Endodermal cell (in vitro differentiated cells): Measurements from ENCODE around the gene TIMP4. TPM values are rescaled to one million over a fixed set of nuclear protein-coding genes. Genes with fewer than 3 reads are reported as not detected.

Source experiments
- DNase-seq: peaks from one replicate; pipeline ENCODE4 v3.0.0-alpha.2; 2017
- H3K27ac ChIP-seq: 2 replicates; pipeline ENCODE4 v1.5.1; 2013; ENCODE audit warnings: mild to moderate bottlenecking, low read depth, low read length, moderate library complexity
- H3K27me3 ChIP-seq: 2 replicates; pipeline ENCODE4 v1.6.1; 2013; ENCODE audit warnings: mild to moderate bottlenecking, low read length, moderate library complexity; ENCODE audit not compliant: insufficient read depth, control insufficient read depth, poor library complexity, severe bottlenecking
- H3K36me3 ChIP-seq: 2 replicates; pipeline ENCODE4 v1.7.0; 2013; ENCODE audit warnings: mild to moderate bottlenecking, low read length, moderate library complexity; ENCODE audit not compliant: control insufficient read depth, insufficient read depth
- H3K4me1 ChIP-seq: one replicate; pipeline ENCODE4 v1.7.0; 2013; ENCODE audit warnings: low read length; ENCODE audit not compliant: control insufficient read depth, insufficient read depth
- H3K4me3 ChIP-seq: 2 replicates; pipeline ENCODE4 v1.5.1; 2013; ENCODE audit warnings: mild to moderate bottlenecking, low read length, moderate library complexity
- H3K9ac ChIP-seq: 2 replicates; pipeline ENCODE4 v1.6.1; 2013; ENCODE audit warnings: mild to moderate bottlenecking, low read length, moderate library complexity; ENCODE audit not compliant: poor library complexity, severe bottlenecking; ENCODE audit errors: extremely low read depth
- H3K9me3 ChIP-seq: 2 replicates; pipeline ENCODE4 v1.6.1; 2013; ENCODE audit warnings: mild to moderate bottlenecking, low read length, moderate library complexity; ENCODE audit not compliant: control insufficient read depth
- H3K27ac Mint-ChIP-seq: 2 replicates; pipeline ENCODE4 v1.8.0; 2020; ENCODE audit warnings: mixed read lengths
- H3K27me3 Mint-ChIP-seq: 2 replicates; pipeline ENCODE4 v1.8.0; 2021; ENCODE audit warnings: mild to moderate bottlenecking, mixed read lengths; ENCODE audit not compliant: insufficient read depth
- H3K36me3 Mint-ChIP-seq: 2 replicates; pipeline ENCODE4 v1.8.0; 2020; ENCODE audit warnings: low read depth, mixed read lengths
- H3K4me1 Mint-ChIP-seq: 2 replicates; pipeline ENCODE4 v1.8.0; 2020; ENCODE audit warnings: mixed read lengths
- H3K4me3 Mint-ChIP-seq: 2 replicates; pipeline ENCODE4 v1.8.0; 2020; ENCODE audit warnings: mild to moderate bottlenecking, moderate library complexity, mixed read lengths
- H3K9me3 Mint-ChIP-seq: 2 replicates; pipeline ENCODE4 v1.8.0; 2020; ENCODE audit warnings: mild to moderate bottlenecking, mixed read lengths
- CTCF ChIP-seq: fragments of 200-600 bp; sonication (generic); conservative IDR thresholded peaks from 2 replicates; pipeline ENCODE4 v1.5.0; 2021; ENCODE audit warnings: antibody characterized with exemption, mild to moderate bottlenecking
- whole genome bisulfite sequencing, 2 experiments: methylation state at CpG; one replicate each; pipeline versions ENCODE4 v1.1.5 to v1.1.7; 2013; ENCODE audit warnings: missing lambda C conversion rate in 2 of 2, mixed read lengths in 1 of 2; ENCODE audit not compliant: insufficient coverage in 1 of 2, insufficient read length in 1 of 2; 5-methylcytosine and 5-hydroxymethylcytosine counted together
- long read RNA-seq, 4 experiments: library from polyadenylated mRNA in 2 of 4; library from RNA in 1 of 4; library from capped mRNA in 1 of 4; stranded (forward) in 3 of 4; unstranded in 1 of 4; transcript quantifications; one replicate each; pipeline ENCODE4 v2.0.0, GENCODE V29; 2020 to 2021; ENCODE audit warnings: inconsistent platforms in 1 of 4
- polyA plus RNA-seq, 2 experiments: library from polyadenylated mRNA; stranded (reverse); fragments of 50-300 nt; gene quantifications; one replicate each; pipeline ENCODE4 v1.2.3, GENCODE V29; 2013
- total RNA-seq, 2 donors: library from RNA; stranded (reverse); fragmentation: NEBNext Ultra II Directional in 1 of 2; extraction: Animal tissue kit (Norgen Biotek cat#: 25700) in 1 of 2; gene quantifications; 2 replicates in 1 of 2; 3 replicates in 1 of 2; pipeline ENCODE4 v1.2.1, GENCODE V29; 2021

Gene TIMP4
- 1 to 10 TPM in 1 of 2 donors, not detected in 1; 4.4 TPM for total RNA-seq
- 2.7 TPM for polyA plus RNA-seq (2013, experiment 1 of 2)
- 2.9 TPM for polyA plus RNA-seq (2013, experiment 2 of 2)
- long read RNA-seq, experiment 1, partial matches to known transcripts: 0 of 1 reads
- long read RNA-seq, experiment 1, other reads (novel, unspliced or antisense): 1 of 1 reads
- long read RNA-seq, experiment 2: 0 reads
- long read RNA-seq, experiment 3, transcript TIMP4-201 (5 exons, 1,650 nt): major isoform, 26 of 29 reads
- long read RNA-seq, experiment 3, partial matches to known transcripts: 0 of 29 reads
- long read RNA-seq, experiment 3, other reads (novel, unspliced or antisense): 3 of 29 reads
- long read RNA-seq, experiment 4: 0 reads

GRCh38 chr3:12158387-12159226 lies at the start of gene TIMP4:
TSS of gene TIMP4 (minus strand) at chr3:12158912. CDS start at chr3:12158840, 72 bp downstream.
- peak; percentile 81 for DNase-seq
- no peak for TF ChIP-seq CTCF
- peaks cover 12% of the 10 kb centered on the region for H3K4me1 Mint-ChIP-seq
- 18 to 22% methylated on average over 14 to 34 of the region's 34 CpGs for WGBS, 2 experiments
- Histone ChIP-seq H3K4me1 (peaks cover 5% of the 10 kb centered on the region), H3K9me3 (no peaks in the 10 kb centered on the region), H3K9ac (no peak within 1 kb of the TSS), H3K4me3 (peak within 1 kb of the TSS; percentile 64), H3K27me3 (no peaks in the 10 kb centered on the region), H3K36me3 (no peaks in the 10 kb centered on the region), H3K27ac (peak within 1 kb of the TSS; percentile 79)
- H3K27me3 Mint-ChIP-seq: no peaks in the 10 kb centered on the region
- peaks cover 2% of the 10 kb centered on the region for H3K36me3 Mint-ChIP-seq
- H3K27ac Mint-ChIP-seq: peak within 1 kb of the TSS; percentile 76
- H3K4me3 Mint-ChIP-seq: peak within 1 kb of the TSS; percentile 47
- H3K9me3 Mint-ChIP-seq: no peaks in the 10 kb centered on the region

DNA sequence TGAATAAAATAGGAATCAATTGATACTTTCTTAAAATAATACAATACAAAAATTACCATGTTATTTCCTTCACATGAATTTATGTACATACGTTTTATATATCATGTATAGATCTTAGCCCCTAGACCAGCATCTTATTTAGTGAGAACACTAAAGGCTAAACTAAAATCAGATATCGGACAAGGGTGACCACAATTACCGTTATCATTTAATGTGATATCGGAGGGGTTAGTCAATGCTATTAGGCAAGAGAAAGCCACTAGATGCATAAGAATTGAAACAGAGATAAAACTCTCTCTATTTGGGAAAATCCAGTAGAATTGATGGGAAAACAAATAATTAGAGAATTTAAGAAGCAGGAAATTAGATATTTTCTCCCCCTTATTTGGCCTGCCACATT lies 46.5 kb upstream of the TIMP4 start:
- Mint-ChIP-seq H3K4me1 (no peaks in the 10 kb centered on the region), H3K36me3 (no peaks in the 10 kb centered on the region), H3K27ac (no peak overlapping the region), H3K9me3 (peaks cover 5% of the 10 kb centered on the region), H3K4me3 (no peak overlapping the region), H3K27me3 (no peaks in the 10 kb centered on the region)
- Histone ChIP-seq H3K27me3 (no peaks in the 10 kb centered on the region), H3K36me3 (no peaks in the 10 kb centered on the region), H3K4me3 (no peak overlapping the region), H3K9ac (no peak overlapping the region), H3K27ac (no peak overlapping the region), H3K9me3 (no peaks in the 10 kb centered on the region), H3K4me1 (no peaks in the 10 kb centered on the region)
- DNase-seq: no peak
- no peak for TF ChIP-seq CTCF
- WGBS, 2 experiments: 97 to 100% methylated on average over 2 to 4 of the region's 4 CpGs

DNA sequence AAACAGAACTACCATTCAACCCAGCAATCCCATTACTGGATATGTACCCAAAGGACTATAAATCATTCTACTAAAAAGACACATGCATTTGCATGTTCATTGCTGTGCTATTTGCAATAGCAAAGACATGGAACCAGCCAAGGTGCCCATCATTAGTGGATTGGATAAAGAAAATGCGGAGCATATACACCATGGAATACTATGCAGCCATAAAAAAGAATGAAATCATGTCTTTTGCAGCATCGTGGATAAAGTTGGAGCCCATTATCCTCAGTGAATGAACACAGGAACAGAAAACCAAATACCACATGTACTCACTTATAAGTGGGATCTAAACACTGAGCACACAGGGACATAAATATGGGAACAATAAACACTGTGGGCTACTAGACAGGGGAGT lies 43.1 kb upstream of the TIMP4 start:
- Mint-ChIP-seq H3K36me3 (no peaks in the 10 kb centered on the region), H3K4me3 (no peak overlapping the region), H3K27me3 (no peaks in the 10 kb centered on the region), H3K9me3 (no peaks in the 10 kb centered on the region), H3K27ac (no peak overlapping the region), H3K4me1 (peaks cover 5% of the 10 kb centered on the region)
- Histone ChIP-seq H3K9me3 (no peaks in the 10 kb centered on the region), H3K27me3 (no peaks in the 10 kb centered on the region), H3K27ac (no peak overlapping the region), H3K4me3 (no peak overlapping the region), H3K36me3 (no peaks in the 10 kb centered on the region), H3K9ac (no peak overlapping the region), H3K4me1 (no peaks in the 10 kb centered on the region)
- DNase-seq: no peak
- WGBS, 2 experiments: 92 to 100% methylated on average over 1 to 2 of the region's 2 CpGs
- no peak for TF ChIP-seq CTCF
